H9 (cell line): Measurements from ENCODE around the gene PTCHD1. TPM values are rescaled to one million over a fixed set of nuclear protein-coding genes. Genes with fewer than 3 reads are reported as not detected.

Source experiments
- DNase-seq: peaks from one replicate; pipeline ENCODE4 v3.0.0-alpha.2; 2017
- H2AFZ ChIP-seq: one replicate; pipeline ENCODE4 v1.6.1; 2013; ENCODE audit warnings: mild to moderate bottlenecking, low read length, control low read depth, moderate library complexity
- H2AK5ac ChIP-seq: 2 replicates; pipeline ENCODE4 v1.6.1; 2013; ENCODE audit warnings: low read length, control low read depth, mixed read lengths; ENCODE audit not compliant: insufficient read length
- H2BK120ac ChIP-seq: one replicate; pipeline ENCODE4 v1.6.1; 2013; ENCODE audit warnings: low read depth, mild to moderate bottlenecking, low read length, control low read depth, inconsistent platforms; ENCODE audit not compliant: poor library complexity, severe bottlenecking
- H2BK12ac ChIP-seq: 2 replicates; pipeline ENCODE4 v1.6.1; 2013; ENCODE audit warnings: low read length, control low read depth, mixed read lengths, low read depth; ENCODE audit not compliant: insufficient read length
- H2BK15ac ChIP-seq: 2 replicates; pipeline ENCODE4 v1.6.1; 2013; ENCODE audit warnings: low read depth, low read length, control low read depth
- H2BK20ac ChIP-seq: one replicate; pipeline ENCODE4 v1.6.1; 2013; ENCODE audit warnings: low read depth, mild to moderate bottlenecking, low read length, control low read depth, inconsistent platforms; ENCODE audit not compliant: poor library complexity, severe bottlenecking
- H2BK5ac ChIP-seq: 2 replicates; pipeline ENCODE4 v1.6.1; 2013; ENCODE audit warnings: low read length, control low read depth, mixed read lengths; ENCODE audit not compliant: insufficient read length
- H3K14ac ChIP-seq: 2 replicates; pipeline ENCODE4 v1.6.1; 2013; ENCODE audit warnings: low read length, control low read depth; ENCODE audit not compliant: insufficient read depth
- H3K18ac ChIP-seq: 2 replicates; pipeline ENCODE4 v1.6.1; 2013; ENCODE audit warnings: low read depth, mild to moderate bottlenecking, mixed read lengths, low read length, control low read depth; ENCODE audit not compliant: insufficient read length
- H3K23ac ChIP-seq: 2 replicates; pipeline ENCODE4 v1.6.1; 2013; ENCODE audit warnings: low read length, control low read depth, mixed read lengths, low read depth; ENCODE audit not compliant: insufficient read length
- H3K23me2 ChIP-seq: 2 replicates; pipeline ENCODE4 v1.6.1; 2013; ENCODE audit warnings: low read depth, mild to moderate bottlenecking, mixed read lengths, low read length, control low read depth; ENCODE audit not compliant: insufficient read length, poor library complexity, severe bottlenecking
- H3K27ac ChIP-seq: 2 replicates; pipeline ENCODE4 v1.5.1; 2013; ENCODE audit warnings: low read length, control low read depth, mixed read lengths, low read depth; ENCODE audit not compliant: insufficient read length
- H3K27me3 ChIP-seq: 2 replicates; pipeline ENCODE4 v1.6.1; 2013; ENCODE audit warnings: low read length, control low read depth, inconsistent platforms; ENCODE audit not compliant: insufficient read depth
- H3K4ac ChIP-seq: 2 replicates; pipeline ENCODE4 v1.6.1; 2013; ENCODE audit warnings: low read depth, mild to moderate bottlenecking, control low read depth, inconsistent platforms, low read length, moderate library complexity
- H3K4me1 ChIP-seq: 2 replicates; pipeline ENCODE4 v1.6.1; 2013; ENCODE audit warnings: low read length, control low read depth, inconsistent platforms; ENCODE audit not compliant: insufficient read depth
- H3K4me2 ChIP-seq: 2 replicates; pipeline ENCODE4 v1.6.1; 2013; ENCODE audit warnings: low read length, control low read depth, mixed read lengths; ENCODE audit not compliant: insufficient read length, insufficient read depth
- H3K56ac ChIP-seq: 2 replicates; pipeline ENCODE4 v1.6.1; 2013; ENCODE audit warnings: low read depth, mild to moderate bottlenecking, mixed read lengths, low read length, control low read depth; ENCODE audit not compliant: insufficient read length
- H3K79me1 ChIP-seq: 2 replicates; pipeline ENCODE4 v1.6.1; 2013; ENCODE audit warnings: low read depth, mild to moderate bottlenecking, moderate library complexity, low read length, control low read depth, inconsistent platforms; ENCODE audit not compliant: insufficient read depth, poor library complexity, severe bottlenecking
- H3K79me2 ChIP-seq: 2 replicates; pipeline ENCODE4 v1.6.1; 2013; ENCODE audit warnings: low read length, control low read depth, inconsistent platforms; ENCODE audit not compliant: insufficient read depth
- H3K9ac ChIP-seq: 2 replicates; pipeline ENCODE4 v1.6.1; 2013; ENCODE audit warnings: low read length, control low read depth, mixed read lengths; ENCODE audit not compliant: insufficient read length; ENCODE audit errors: extremely low read depth
- H3K9me3 ChIP-seq: one replicate; pipeline ENCODE4 v1.6.1; 2013; ENCODE audit warnings: low read depth, low read length, inconsistent platforms; ENCODE audit not compliant: control insufficient read depth
- H3T11ph ChIP-seq: one replicate; pipeline ENCODE4 v1.6.1; 2013; ENCODE audit warnings: mild to moderate bottlenecking, low read length, control low read depth, inconsistent platforms
- H4K20me1 ChIP-seq: one replicate; pipeline ENCODE4 v1.6.1; 2013; ENCODE audit not compliant: control insufficient read depth, insufficient read length, insufficient read depth
- H4K5ac ChIP-seq: 2 replicates; pipeline ENCODE4 v1.6.1; 2013; ENCODE audit warnings: low read depth, mild to moderate bottlenecking, mixed read lengths, low read length, control low read depth; ENCODE audit not compliant: insufficient read length
- H4K8ac ChIP-seq: replicated peaks from 2 replicates; pipeline ENCODE4 v1.6.1; 2013; ENCODE audit warnings: low read length, control low read depth, mixed read lengths, low read depth; ENCODE audit not compliant: insufficient read length
- H4K91ac ChIP-seq: 2 replicates; pipeline ENCODE4 v1.6.1; 2013; ENCODE audit warnings: low read depth, mild to moderate bottlenecking, moderate library complexity, mixed read lengths, low read length, control low read depth; ENCODE audit not compliant: insufficient read length
- H3K27ac Mint-ChIP-seq, 3 experiments: 2 replicates in 2 of 3; 3 replicates in 1 of 3; pipeline ENCODE4 v1.8.0; 2020 to 2021; ENCODE audit warnings: mixed read lengths in 3 of 3, mild to moderate bottlenecking in 1 of 3, moderate library complexity in 1 of 3
- H3K27me3 Mint-ChIP-seq: 2 replicates; pipeline ENCODE4 v1.8.0; 2021; ENCODE audit warnings: low read depth, mild to moderate bottlenecking, moderate library complexity, mixed read lengths
- H3K36me3 Mint-ChIP-seq, 3 experiments: 2 replicates in 2 of 3; 3 replicates in 1 of 3; pipeline ENCODE4 v1.8.0; 2020 to 2021; ENCODE audit warnings: low read depth in 3 of 3, mixed read lengths in 3 of 3; ENCODE audit not compliant: insufficient read depth in 1 of 3
- H3K4me1 Mint-ChIP-seq, 2 experiments: 2 replicates each; pipeline ENCODE4 v1.8.0; 2020; ENCODE audit warnings: mixed read lengths in 2 of 2
- H3K4me3 Mint-ChIP-seq, 2 experiments: 2 replicates in 1 of 2; 3 replicates in 1 of 2; pipeline ENCODE4 v1.8.0; 2020 to 2021; ENCODE audit warnings: mild to moderate bottlenecking in 2 of 2, mixed read lengths in 2 of 2, moderate library complexity in 1 of 2
- H3K9me3 Mint-ChIP-seq, 2 experiments: 2 replicates in 1 of 2; 3 replicates in 1 of 2; pipeline ENCODE4 v1.8.0; 2020; ENCODE audit warnings: mild to moderate bottlenecking in 2 of 2, mixed read lengths in 2 of 2, moderate library complexity in 1 of 2
- CTCF ChIP-seq: fragments of 200-600 bp; sonication (generic); conservative IDR thresholded peaks from 3 replicates; pipeline ENCODE4 v1.8.0; 2021; ENCODE audit warnings: antibody characterized with exemption, mild to moderate bottlenecking
- WGBS: extraction: QIAGEN DNeasy Blood & Tissue Kit; methylation state at CpG from one replicate; pipeline ENCODE4 v1.1.7; 2013; ENCODE audit warnings: missing lambda C conversion rate, low lambda C conversion rate, mixed read lengths; ENCODE audit not compliant: insufficient read length; ENCODE audit errors: extremely low coverage; 5-methylcytosine and 5-hydroxymethylcytosine counted together
- total RNA-seq: library from RNA; stranded (reverse); gene quantifications from 2 replicates; pipeline ENCODE4 v1.2.1, GENCODE V29; 2021

PTCHD1 gene
- total RNA-seq, 1 experiment from 2014 or later: 1.4 TPM

DNA sequence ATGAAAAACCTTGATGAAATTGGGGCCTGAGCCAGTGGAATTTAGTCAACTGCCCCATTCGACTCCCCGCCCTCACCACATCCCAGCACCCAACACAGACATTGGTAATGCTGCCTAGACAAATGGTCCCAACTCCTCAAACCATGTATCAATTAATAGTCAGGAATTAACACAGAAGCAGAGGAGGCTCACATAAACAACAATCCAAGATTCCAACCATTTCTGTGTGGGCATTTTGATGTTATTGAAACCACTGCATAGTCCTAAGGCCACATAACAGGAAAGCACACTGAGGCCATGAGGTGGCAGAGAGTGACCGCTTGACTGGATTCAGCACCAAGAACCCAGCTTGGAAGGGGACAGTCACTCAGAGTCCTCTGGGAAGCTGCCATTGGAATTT is 22.5 kb upstream of the PTCHD1 start:
- no peak overlapping the region for H2BK120ac ChIP-seq
- H3K79me2 ChIP-seq: no peaks in the 10 kb centered on the region
- H3K4ac ChIP-seq: no peak overlapping the region
- H3K56ac ChIP-seq: no peak overlapping the region
- H3K79me1 ChIP-seq: no peaks in the 10 kb centered on the region
- no peak overlapping the region for H4K5ac ChIP-seq
- H2BK15ac ChIP-seq: no peak overlapping the region
- no peak overlapping the region for H3K4me2 ChIP-seq
- H2AFZ ChIP-seq: no peak overlapping the region
- no peak for DNase-seq
- Mint-ChIP-seq H3K27me3 (no peaks in the 10 kb centered on the region), H3K9me3 (0 out of 5 replicates have a peak, but pooled peaks cover 0 to 3% of the 10 kb centered on the region in 2 experiments), H3K36me3 (peaks cover 0 to 1% (median 0%) of the 10 kb centered on the region in 3 experiments; a peak in 1 of 7 replicates), H3K4me1 (no peaks in the 10 kb centered on the region), H3K27ac (no peak overlapping the region), H3K4me3 (no peak overlapping the region)
- no peaks in the 10 kb centered on the region for H4K20me1 ChIP-seq
- no peak overlapping the region for H4K8ac ChIP-seq
- no peak overlapping the region for H2AK5ac ChIP-seq
- no peak overlapping the region for H3K9ac ChIP-seq
- no peaks in the 10 kb centered on the region for H3K4me1 ChIP-seq
- H3K23ac ChIP-seq: no peak overlapping the region
- H3K18ac ChIP-seq: no peak overlapping the region
- no peak overlapping the region for H3K27ac ChIP-seq
- H3T11ph ChIP-seq: no peak overlapping the region
- H3K14ac ChIP-seq: no peak overlapping the region
- no peak overlapping the region for H2BK20ac ChIP-seq
- H3K23me2 ChIP-seq: no peaks in the 10 kb centered on the region
- H4K91ac ChIP-seq: no peak overlapping the region
- no peak overlapping the region for H2BK12ac ChIP-seq
- H3K9me3 ChIP-seq: no peaks in the 10 kb centered on the region
- H2BK5ac ChIP-seq: no peak overlapping the region
- TF ChIP-seq CTCF: no peak
- no peaks in the 10 kb centered on the region for H3K27me3 ChIP-seq
- no CpG with 5 or more reads among the region's 3 CpGs for WGBS
